Vagina (tissue), 2 donors: ENCODE measurements around the gene SRRD. TPM values are rescaled to one million over a fixed set of nuclear protein-coding genes. Genes with fewer than 3 reads are reported as not detected.

Experiments used
- DNase-seq, 2 donors: peaks; one replicate each; pipeline ENCODE4 v3.0.0-alpha.2; 2017; ENCODE audit errors: extremely low spot score in 2 of 2
- H3K27ac ChIP-seq: fragments of 200-600 bp; sonication (generic); one replicate; pipeline ENCODE4 v1.5.1; 2019
- H3K27me3 ChIP-seq: fragments of 200-600 bp; sonication (generic); one replicate; pipeline ENCODE4 v1.5.1; 2019
- H3K36me3 ChIP-seq, 2 donors: fragments of 200-600 bp; sonication (generic); one replicate each; pipeline ENCODE4 v1.5.1; 2017 to 2019
- H3K4me1 ChIP-seq: fragments of 200-600 bp; sonication (generic); one replicate; pipeline ENCODE4 v1.5.1; 2019
- H3K4me3 ChIP-seq, 2 donors: fragments of 200-600 bp; sonication (generic); 1 replicate in 1 of 2; 2 replicates in 1 of 2; pipeline ENCODE4 v1.5.1; 2016 to 2019
- H3K9me3 ChIP-seq: fragments of 200-600 bp; sonication (generic); one replicate; pipeline ENCODE4 v1.5.1; 2019
- POLR2A ChIP-seq, 2 donors: fragments of 450-650 bp; IDR thresholded peaks; one replicate each; pipeline ENCODE4 v1.6.1; 2017; ENCODE audit warnings: antibody characterized with exemption in 2 of 2, mild to moderate bottlenecking in 2 of 2, moderate library complexity in 2 of 2
- POLR2AphosphoS5 ChIP-seq, 2 donors: sonication (generic); formaldehyde crosslinking; IDR thresholded peaks; one replicate each; pipeline ENCODE4 v1.9.0; 2017; ENCODE audit warnings: antibody characterized with exemption in 2 of 2, mild to moderate bottlenecking in 2 of 2, low read depth in 1 of 2; ENCODE audit not compliant: insufficient read depth in 1 of 2
- intact Hi-C: fragments of 100-400 bp; cut with DNase I; formaldehyde crosslinking; loops from one replicate; pipeline ENCODE4 v1.15.1; 2023
- total RNA-seq: library from RNA; depleted of rRNA; stranded (reverse); fragments of >200 nt; gene quantifications from one replicate; pipeline ENCODE4 v1.2.3, GENCODE V29; 2016
- TF ChIP-seq, protein P1 (sequence below), 3 experiments: fragments of 450-650 bp in 2 of 3; fragments of 200-600 bp in 1 of 3; sonication (generic) in 1 of 3; IDR thresholded peaks; one replicate each; pipeline ENCODE4 v1.5.1; 2017 to 2019; ENCODE audit warnings: antibody characterized with exemption in 3 of 3, mild to moderate bottlenecking in 2 of 3, moderate library complexity in 2 of 3

Gene SRRD
- total RNA-seq, 1 donor from 2014 or later: 11.0 TPM

DNA sequence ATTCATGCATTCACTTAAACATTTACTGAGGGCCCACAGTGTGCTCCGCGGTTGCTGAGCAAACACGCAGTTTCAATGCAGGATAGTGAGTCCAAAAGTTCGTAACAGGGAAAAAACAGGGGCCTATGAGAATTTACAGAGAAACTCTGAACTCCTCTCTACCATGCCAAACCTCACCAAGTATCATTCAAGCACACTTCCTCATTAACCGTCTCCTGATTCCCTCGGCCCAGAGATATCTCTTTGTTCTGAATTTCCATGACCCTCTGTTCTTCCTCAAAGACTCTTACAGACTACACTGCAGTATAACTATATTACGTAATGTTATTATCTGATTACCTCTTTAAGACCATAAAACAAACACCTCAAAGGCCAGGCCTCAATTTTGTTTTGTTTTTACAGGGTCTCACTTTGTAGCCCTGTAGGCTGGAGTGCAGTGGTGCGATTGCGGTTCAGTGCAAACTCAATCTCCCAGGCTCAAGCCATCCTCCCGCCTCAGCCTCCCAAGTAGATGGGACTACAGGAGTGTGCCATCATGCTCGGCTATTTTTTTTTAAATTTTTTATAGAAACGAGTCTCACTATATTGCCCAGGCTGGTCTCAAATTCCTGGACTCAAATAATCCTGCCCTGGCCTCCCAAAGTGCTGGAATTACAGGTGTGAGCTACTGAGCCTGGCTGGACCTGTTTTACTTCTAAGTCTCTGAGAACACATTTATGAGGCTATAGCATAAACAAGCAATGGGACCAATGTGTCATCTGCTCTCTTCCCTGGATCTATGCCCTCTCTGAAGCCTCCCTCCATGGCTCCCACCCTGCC is 3.7 kb upstream of the SRRD start:
- Histone ChIP-seq H3K27ac (no peak overlapping the region), H3K27me3 (no peaks in the 10 kb centered on the region), H3K9me3 (no peaks in the 10 kb centered on the region), H3K4me3 (peak overlapping the region in 1 of 2 donors; percentile 1), H3K36me3 (peaks cover 0 to 25% of the 10 kb centered on the region in 2 donors), H3K4me1 (peaks cover 60% of the 10 kb centered on the region)
- no peak for DNase-seq
- intact Hi-C loops: no loop called here
- TF ChIP-seq POLR2A (IDR thresholded peaks at IDR 0.05): no peak
- TF ChIP-seq, protein P1, sequence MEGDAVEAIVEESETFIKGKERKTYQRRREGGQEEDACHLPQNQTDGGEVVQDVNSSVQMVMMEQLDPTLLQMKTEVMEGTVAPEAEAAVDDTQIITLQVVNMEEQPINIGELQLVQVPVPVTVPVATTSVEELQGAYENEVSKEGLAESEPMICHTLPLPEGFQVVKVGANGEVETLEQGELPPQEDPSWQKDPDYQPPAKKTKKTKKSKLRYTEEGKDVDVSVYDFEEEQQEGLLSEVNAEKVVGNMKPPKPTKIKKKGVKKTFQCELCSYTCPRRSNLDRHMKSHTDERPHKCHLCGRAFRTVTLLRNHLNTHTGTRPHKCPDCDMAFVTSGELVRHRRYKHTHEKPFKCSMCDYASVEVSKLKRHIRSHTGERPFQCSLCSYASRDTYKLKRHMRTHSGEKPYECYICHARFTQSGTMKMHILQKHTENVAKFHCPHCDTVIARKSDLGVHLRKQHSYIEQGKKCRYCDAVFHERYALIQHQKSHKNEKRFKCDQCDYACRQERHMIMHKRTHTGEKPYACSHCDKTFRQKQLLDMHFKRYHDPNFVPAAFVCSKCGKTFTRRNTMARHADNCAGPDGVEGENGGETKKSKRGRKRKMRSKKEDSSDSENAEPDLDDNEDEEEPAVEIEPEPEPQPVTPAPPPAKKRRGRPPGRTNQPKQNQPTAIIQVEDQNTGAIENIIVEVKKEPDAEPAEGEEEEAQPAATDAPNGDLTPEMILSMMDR (IDR thresholded peaks at IDR 0.05): no peak

DNA sequence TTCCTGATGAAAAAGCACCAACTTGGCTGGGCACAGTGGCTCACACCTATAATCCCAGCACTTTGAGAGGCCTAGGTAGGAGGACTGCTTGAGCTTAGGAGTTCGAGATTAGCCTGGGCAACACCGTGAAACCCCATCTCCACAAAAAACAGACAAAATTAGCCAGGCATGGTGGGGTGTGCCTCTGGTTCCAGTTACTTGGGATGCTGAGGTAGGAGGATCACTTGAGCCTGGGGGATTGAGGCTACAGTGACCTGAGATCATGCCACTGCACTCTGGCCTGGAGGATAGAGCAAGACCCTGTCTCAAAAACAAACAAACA is 3.1 kb upstream of the SRRD start:
- intact Hi-C loops: no loop called here
- Histone ChIP-seq H3K4me3 (no peak overlapping the region), H3K36me3 (peaks cover 0 to 23% of the 10 kb centered on the region in 2 donors), H3K27ac (no peak overlapping the region), H3K9me3 (no peaks in the 10 kb centered on the region), H3K27me3 (no peaks in the 10 kb centered on the region), H3K4me1 (peaks cover 65% of the 10 kb centered on the region)
- no peak for DNase-seq
- TF ChIP-seq, protein P1 (IDR thresholded peaks at IDR 0.05): no peak
- TF ChIP-seq POLR2A (IDR thresholded peaks at IDR 0.05) (no peak), POLR2AphosphoS5 (IDR thresholded peaks at IDR 0.05; ENCODE audit: insufficient read depth in 1 of 2, low read depth in 1 of 2) (no peak)

DNA sequence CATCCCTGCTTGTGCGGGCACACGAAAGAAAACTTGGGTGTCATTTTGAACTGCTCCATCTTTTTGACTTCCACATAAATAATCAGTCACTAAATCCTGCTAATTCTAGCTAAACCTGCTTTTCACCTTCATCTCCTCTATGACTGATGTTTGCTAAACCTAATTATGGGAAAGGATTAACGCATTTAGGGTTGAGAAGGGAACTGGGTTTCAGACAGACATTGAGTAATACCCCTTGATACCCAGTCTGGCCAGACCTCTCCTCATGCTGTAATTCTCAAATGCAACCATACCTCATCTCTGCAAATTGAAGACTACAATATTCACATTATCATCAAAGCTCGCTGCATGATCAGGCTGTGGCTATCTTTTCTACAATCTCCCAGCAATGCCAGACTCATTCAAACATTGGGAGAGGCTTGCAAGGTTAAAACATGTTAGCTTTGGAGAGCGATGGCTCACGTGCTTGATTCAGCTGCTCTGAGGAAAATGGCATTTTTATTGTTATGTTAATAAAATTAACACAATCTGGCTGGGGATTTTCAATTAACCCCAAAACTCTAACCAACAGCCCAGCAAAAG is 2.5 kb upstream of the SRRD start:
- Histone ChIP-seq H3K4me3 (no peak overlapping the region), H3K9me3 (no peaks in the 10 kb centered on the region), H3K4me1 (peaks cover 69% of the 10 kb centered on the region), H3K27me3 (no peaks in the 10 kb centered on the region), H3K36me3 (peaks cover 0 to 17% of the 10 kb centered on the region in 2 donors), H3K27ac (no peak overlapping the region)
- TF ChIP-seq, protein P1 (IDR thresholded peaks at IDR 0.05): no peak
- peak in 1 of 2 donors; percentile 37 for TF ChIP-seq POLR2AphosphoS5 (IDR thresholded peaks at IDR 0.05; ENCODE audit: insufficient read depth in 1 of 2, low read depth in 1 of 2)
- TF ChIP-seq POLR2A (IDR thresholded peaks at IDR 0.05): no peak
- intact Hi-C loops: no loop called here
- no peak for DNase-seq

DNA sequence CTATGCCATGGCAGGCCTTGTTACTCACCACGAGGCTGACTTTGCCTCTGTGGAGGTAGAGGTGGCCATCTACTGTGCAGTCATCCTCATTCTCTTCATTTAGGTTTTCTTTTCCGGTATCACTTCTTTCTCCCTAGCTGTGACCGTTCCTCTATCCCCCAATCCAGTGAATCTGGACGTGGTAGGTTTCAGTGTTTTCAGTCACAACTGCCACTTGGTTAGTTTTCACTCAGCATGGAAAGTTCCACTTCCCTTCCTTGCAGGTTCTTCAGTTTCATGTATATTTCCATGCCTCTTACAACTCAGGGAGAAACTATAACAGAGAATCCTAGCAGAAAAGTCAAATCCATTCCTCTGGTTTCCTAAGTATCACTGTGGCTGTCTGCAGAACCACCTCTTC is 2.0 kb upstream of the SRRD start:
- no peaks in the 10 kb centered on the region for H3K27me3 ChIP-seq
- TF ChIP-seq POLR2A (IDR thresholded peaks at IDR 0.05) (no peak), POLR2AphosphoS5 (IDR thresholded peaks at IDR 0.05; ENCODE audit: insufficient read depth in 1 of 2, low read depth in 1 of 2) (no peak)
- no peaks in the 10 kb centered on the region for H3K9me3 ChIP-seq
- intact Hi-C loops: no loop called here
- H3K27ac ChIP-seq: no peak overlapping the region
- peaks cover 0 to 12% of the 10 kb centered on the region in 2 donors for H3K36me3 ChIP-seq
- peaks cover 69% of the 10 kb centered on the region for H3K4me1 ChIP-seq
- no peak overlapping the region for H3K4me3 ChIP-seq
- DNase-seq: no peak

DNA sequence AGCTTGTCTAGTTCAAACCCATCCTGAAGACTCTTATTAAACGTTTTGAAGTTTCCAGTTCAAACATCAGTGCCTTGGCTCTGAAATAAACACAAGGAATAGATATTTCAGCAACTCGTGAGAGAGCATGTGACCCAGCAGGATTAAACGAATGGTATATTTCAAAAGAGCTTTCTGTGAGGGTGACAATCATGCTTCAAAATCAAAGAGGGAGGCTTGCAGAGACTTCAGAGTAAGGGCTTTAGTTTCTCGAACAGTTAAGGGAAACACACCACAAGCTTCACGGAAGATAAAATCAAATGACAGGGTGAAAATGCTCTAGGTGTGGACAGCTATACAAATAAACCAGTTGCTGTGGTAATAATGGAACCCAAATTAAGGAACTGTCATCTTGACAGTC is 1.5 kb upstream of the SRRD start:
- Histone ChIP-seq H3K27ac (no peak overlapping the region), H3K4me3 (peak overlapping the region in 1 of 2 donors; percentile 99), H3K27me3 (no peaks in the 10 kb centered on the region), H3K36me3 (peaks cover 0 to 11% of the 10 kb centered on the region in 2 donors), H3K4me1 (peaks cover 69% of the 10 kb centered on the region), H3K9me3 (no peaks in the 10 kb centered on the region)
- DNase-seq: no peak
- TF ChIP-seq POLR2AphosphoS5 (IDR thresholded peaks at IDR 0.05; ENCODE audit: insufficient read depth in 1 of 2, low read depth in 1 of 2) (no peak), POLR2A (IDR thresholded peaks at IDR 0.05) (no peak)
- TF ChIP-seq, protein P1 (IDR thresholded peaks at IDR 0.05): no peak
- intact Hi-C loops: no loop called here
